Hepatocyte (in vitro differentiated cells): Measurements from ENCODE around the gene NFAT5.

Source experiments
- EZH2 ChIP-seq: fragments of 200-600 bp; sonication (generic); IDR thresholded peaks from 2 replicates; pipeline ENCODE4 v1.6.1; 2016; ENCODE audit warnings: antibody characterized with exemption, mild to moderate bottlenecking, borderline replicate concordance
- EZH2phosphoT487 ChIP-seq: fragments of 200-600 bp; sonication (generic); IDR thresholded peaks from one replicate; pipeline ENCODE4 v1.6.1; 2018; ENCODE audit warnings: antibody characterized with exemption, mild to moderate bottlenecking, low read depth, moderate library complexity; ENCODE audit not compliant: unreplicated experiment, severe bottlenecking
- TF ChIP-seq, protein P1 (sequence below): fragments of 200-600 bp; sonication (generic); IDR thresholded peaks from 2 replicates; pipeline ENCODE4 v1.5.1; 2016; ENCODE audit warnings: antibody characterized with exemption, mild to moderate bottlenecking; ENCODE audit not compliant: poor library complexity

DNA sequence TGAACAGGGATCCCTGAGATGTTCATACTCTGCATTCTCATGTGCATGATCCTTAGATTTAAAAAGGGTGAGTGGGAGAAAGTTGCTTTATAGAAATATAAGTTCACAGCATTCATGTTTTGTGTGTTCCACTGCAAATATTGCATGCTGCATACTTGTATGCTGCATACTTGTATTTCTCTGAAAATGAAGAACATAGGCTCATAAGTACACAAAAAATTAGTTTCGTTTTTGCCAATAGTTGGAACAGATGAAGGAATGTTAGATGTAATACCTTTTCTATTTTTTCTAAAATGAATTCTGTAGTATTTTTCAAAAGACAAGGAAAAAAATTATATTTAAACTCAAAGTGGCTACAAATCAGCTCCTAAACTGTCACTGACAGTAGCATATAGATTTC lies 79.0 kb downstream of the NFAT5 start:
- TF ChIP-seq, protein P1, sequence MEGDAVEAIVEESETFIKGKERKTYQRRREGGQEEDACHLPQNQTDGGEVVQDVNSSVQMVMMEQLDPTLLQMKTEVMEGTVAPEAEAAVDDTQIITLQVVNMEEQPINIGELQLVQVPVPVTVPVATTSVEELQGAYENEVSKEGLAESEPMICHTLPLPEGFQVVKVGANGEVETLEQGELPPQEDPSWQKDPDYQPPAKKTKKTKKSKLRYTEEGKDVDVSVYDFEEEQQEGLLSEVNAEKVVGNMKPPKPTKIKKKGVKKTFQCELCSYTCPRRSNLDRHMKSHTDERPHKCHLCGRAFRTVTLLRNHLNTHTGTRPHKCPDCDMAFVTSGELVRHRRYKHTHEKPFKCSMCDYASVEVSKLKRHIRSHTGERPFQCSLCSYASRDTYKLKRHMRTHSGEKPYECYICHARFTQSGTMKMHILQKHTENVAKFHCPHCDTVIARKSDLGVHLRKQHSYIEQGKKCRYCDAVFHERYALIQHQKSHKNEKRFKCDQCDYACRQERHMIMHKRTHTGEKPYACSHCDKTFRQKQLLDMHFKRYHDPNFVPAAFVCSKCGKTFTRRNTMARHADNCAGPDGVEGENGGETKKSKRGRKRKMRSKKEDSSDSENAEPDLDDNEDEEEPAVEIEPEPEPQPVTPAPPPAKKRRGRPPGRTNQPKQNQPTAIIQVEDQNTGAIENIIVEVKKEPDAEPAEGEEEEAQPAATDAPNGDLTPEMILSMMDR: no peak
- no peak for TF ChIP-seq EZH2
- TF ChIP-seq EZH2phosphoT487: no peak
